SHP77 (cell line): ENCODE measurements around the gene MRPL20.
"Not testable (repeated sequence)": the region's sequence is repeated elsewhere in the genome, so short reads cannot be mapped to it uniquely, and the experiment has no call there.

Source experiments
- DNase-seq, 2 experiments: peaks; one replicate each; lab custom pipeline; 2025; lab: John Stamatoyannopoulos, UW

MRPL20 gene

GRCh38 chr1:1437033-1437903, 30.2 kb upstream of the MRPL20 start:
- no peak for DNase-seq

- no peak for DNase-seq
Measured at GRCh38 chr1:1436630-1437032, 29.5 kb upstream of the MRPL20 start.

- DNase-seq, result no peak
Measured at GRCh38 chr1:1435911-1436629, 29.0 kb upstream of the MRPL20 start.

- DNase-seq, result peak; percentile 35 to 65
Measured at GRCh38 chr1:1435106-1435903, 28.2 kb upstream of the MRPL20 start, which contains the start of gene VWA1. VWA1 (plus strand) TSS chr1:1435690; CDS start chr1:1435749, 59 bp downstream.

GRCh38 chr1:1434824-1435105, 27.7 kb upstream of the MRPL20 start:
- no peak for DNase-seq

- DNase-seq, result no peak
Measured at GRCh38 chr1:1434131-1434823, 27.2 kb upstream of the MRPL20 start.

- no peak for DNase-seq
Measured at GRCh38 chr1:1433804-1434130, 26.7 kb upstream of the MRPL20 start.

GRCh38 chr1:1432951-1433803, 26.1 kb upstream of the MRPL20 start:
- peak; percentile 74 to 88 for DNase-seq

GRCh38 chr1:1432274-1432950, 25.3 kb upstream of the MRPL20 start:
- peak in 1 of 2 experiments; percentile 54 for DNase-seq

GRCh38 chr1:1431845-1432273, 24.8 kb upstream of the MRPL20 start:
- DNase-seq, result peak; percentile 34 to 70

GRCh38 chr1:1430992-1431844, 24.1 kb upstream of the MRPL20 start:
- peak in 1 of 2 experiments; percentile 53 for DNase-seq

GRCh38 chr1:1430114-1430982, 23.3 kb upstream of the MRPL20 start:
- DNase-seq, result peak; percentile 41 to 75

- peak; percentile 49 to 54 for DNase-seq
Measured at GRCh38 chr1:1429671-1430073, 22.6 kb upstream of the MRPL20 start.

- not testable (repeated sequence) for DNase-seq
Measured at GRCh38 chr1:1428967-1429366, 21.9 kb upstream of the MRPL20 start.

GRCh38 chr1:1428174-1428573, 21.1 kb upstream of the MRPL20 start:
- DNase-seq, result no peak

- no peak for DNase-seq
Measured at GRCh38 chr1:1427820-1428148, 20.7 kb upstream of the MRPL20 start.

GRCh38 chr1:1427106-1427819, 20.2 kb upstream of the MRPL20 start:
- no peak for DNase-seq
